Hepatocyte (in vitro differentiated cells): Measurements from ENCODE around the gene FGF4.

Experiments
- EZH2 ChIP-seq: fragments of 200-600 bp; sonication (generic); IDR thresholded peaks from 2 replicates; pipeline ENCODE4 v1.6.1; 2016; ENCODE audit warnings: antibody characterized with exemption, mild to moderate bottlenecking, borderline replicate concordance
- EZH2phosphoT487 ChIP-seq: fragments of 200-600 bp; sonication (generic); IDR thresholded peaks from one replicate; pipeline ENCODE4 v1.6.1; 2018; ENCODE audit warnings: antibody characterized with exemption, mild to moderate bottlenecking, low read depth, moderate library complexity; ENCODE audit not compliant: unreplicated experiment, severe bottlenecking
- TF ChIP-seq, protein P1 (sequence below): fragments of 200-600 bp; sonication (generic); IDR thresholded peaks from 2 replicates; pipeline ENCODE4 v1.5.1; 2016; ENCODE audit warnings: antibody characterized with exemption, mild to moderate bottlenecking; ENCODE audit not compliant: poor library complexity

DNA sequence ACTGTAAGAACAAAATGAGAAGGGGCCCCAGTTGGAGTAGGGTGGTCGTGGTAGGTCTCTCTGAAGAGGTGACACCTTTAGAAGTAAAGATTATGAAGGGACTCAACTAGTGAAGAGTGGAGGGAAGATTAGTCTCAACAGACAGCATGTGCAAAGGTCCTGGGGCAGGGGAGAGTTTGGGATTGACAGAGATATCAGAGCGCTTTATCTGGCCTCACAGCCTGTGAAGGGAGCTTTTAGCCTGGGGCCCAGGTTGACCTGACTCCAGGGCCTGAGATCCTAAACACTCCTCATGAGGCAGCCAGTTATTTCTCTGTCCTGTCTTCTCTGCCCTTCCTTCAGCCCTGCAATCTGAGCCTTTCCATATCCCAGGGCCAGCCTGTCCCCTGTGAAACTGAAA lies 27.9 kb upstream of the FGF4 start:
- TF ChIP-seq, protein P1, sequence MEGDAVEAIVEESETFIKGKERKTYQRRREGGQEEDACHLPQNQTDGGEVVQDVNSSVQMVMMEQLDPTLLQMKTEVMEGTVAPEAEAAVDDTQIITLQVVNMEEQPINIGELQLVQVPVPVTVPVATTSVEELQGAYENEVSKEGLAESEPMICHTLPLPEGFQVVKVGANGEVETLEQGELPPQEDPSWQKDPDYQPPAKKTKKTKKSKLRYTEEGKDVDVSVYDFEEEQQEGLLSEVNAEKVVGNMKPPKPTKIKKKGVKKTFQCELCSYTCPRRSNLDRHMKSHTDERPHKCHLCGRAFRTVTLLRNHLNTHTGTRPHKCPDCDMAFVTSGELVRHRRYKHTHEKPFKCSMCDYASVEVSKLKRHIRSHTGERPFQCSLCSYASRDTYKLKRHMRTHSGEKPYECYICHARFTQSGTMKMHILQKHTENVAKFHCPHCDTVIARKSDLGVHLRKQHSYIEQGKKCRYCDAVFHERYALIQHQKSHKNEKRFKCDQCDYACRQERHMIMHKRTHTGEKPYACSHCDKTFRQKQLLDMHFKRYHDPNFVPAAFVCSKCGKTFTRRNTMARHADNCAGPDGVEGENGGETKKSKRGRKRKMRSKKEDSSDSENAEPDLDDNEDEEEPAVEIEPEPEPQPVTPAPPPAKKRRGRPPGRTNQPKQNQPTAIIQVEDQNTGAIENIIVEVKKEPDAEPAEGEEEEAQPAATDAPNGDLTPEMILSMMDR = no peak
- no peak for TF ChIP-seq EZH2
- TF ChIP-seq EZH2phosphoT487 = no peak
